GM19452 (cell line): ENCODE measurements around the gene CAMKMT.

Source experiments
- ATAC-seq: cut with Tn5 transposase; IDR thresholded peaks from one replicate; pipeline ENCODE4 v1.9.1; 2021; ENCODE audit not compliant: unreplicated experiment

Gene CAMKMT

GRCh38 chr2:44442019-44442418, 80.3 kb downstream of the CAMKMT start:
- ATAC-seq = no peak

DNA sequence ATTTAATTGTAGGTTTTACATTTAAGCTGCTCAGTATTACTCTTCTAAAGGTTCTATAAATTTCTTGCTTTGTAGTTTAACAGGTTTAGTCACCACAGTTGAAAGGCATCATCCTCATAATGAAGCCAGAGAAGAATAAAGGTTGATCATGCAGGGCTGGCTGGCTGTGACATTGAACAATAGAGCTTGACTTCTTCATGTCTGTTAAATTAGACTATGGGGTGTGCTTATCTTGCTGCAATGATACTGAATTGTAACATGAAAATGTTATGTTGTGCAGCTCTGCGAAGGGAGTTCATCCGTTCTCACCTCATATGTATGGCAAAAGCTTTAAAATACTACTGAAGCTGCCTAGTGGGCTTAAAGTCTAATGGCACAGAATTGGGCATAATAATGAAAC, 81.8 kb downstream of the CAMKMT start:
- no peak for ATAC-seq

- no peak for ATAC-seq
These were observed 83.1 kb downstream of the CAMKMT start for GRCh38 chr2:44444881-44445280.

DNA sequence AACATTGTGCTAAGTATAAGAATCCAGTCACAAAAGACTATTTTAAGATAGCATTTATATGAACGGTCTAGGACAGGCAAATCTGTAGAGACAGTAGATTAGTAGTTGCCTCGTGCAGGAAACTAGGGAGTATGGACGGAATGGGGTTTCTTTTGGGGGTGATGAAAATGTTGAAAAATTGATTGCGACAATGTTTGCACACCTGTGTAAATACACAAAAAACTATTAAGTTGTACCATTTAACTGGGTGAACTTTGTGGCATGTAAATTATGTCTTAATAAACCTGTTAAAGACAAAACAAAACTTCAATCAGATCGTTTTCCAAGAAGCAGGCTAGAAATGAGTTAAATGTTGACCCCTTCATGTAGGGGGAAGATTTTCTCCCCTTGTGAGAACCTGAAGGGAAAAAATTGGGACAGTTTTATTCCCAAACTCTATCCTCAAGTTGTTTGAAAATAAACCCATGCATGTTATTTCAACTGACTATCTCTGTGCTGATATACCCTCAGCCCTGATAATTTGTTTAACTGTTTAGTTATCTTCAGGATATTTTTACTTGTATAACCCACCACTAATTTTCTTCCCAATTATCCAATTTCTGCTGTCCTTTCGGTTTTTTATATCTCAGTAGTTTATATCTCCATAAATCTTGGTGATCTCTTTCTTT, 87.2 kb downstream of the CAMKMT start:
- ATAC-seq = no peak

GRCh38 chr2:44450082-44450481, 88.3 kb downstream of the CAMKMT start:
- ATAC-seq = no peak

- no peak for ATAC-seq
These were observed 89.1 kb downstream of the CAMKMT start for GRCh38 chr2:44450806-44451205.

DNA sequence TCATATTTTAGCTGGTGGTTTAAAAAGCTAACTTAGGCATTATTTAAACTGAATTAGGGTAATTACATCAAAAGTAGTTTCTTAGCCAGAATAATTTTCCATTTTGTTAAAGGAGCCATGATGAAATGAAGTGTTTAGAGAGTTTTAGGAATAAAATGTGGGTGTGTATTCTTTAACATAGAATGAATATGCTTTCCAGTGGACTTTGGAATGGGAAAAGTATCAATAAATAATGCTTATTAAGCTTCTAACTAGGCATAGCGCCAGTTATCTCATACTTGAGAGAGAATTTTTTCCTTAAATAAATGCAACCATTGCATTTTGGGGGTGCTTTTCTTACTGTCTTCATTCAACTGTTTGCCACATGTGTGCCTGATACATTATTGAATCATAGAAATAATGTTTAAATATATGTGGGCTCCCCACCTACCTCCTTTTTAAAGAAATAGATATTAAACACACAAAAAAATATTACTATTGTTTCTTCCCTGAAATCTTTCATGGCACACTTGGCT, 90.4 kb downstream of the CAMKMT start:
- no peak for ATAC-seq

GRCh38 chr2:44453259-44453658, 91.5 kb downstream of the CAMKMT start:
- ATAC-seq = no peak

DNA sequence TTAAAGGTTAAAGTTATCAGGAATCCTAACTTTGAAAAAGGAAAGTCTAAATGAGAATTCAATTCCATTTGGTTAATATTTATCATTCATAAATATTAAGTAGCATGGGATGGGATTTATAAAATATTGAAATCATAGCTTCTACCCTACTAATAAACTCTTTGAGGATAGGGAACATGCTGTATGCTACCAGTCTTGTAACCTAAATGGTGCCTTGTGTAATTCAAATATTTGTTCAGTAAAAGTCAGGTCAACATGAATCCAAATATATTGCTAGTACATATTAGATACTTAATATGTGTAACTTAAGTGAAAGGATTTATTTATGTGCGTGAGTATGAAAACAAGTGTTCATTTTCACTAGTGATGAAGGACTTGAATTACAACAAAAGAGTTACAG, 94.1 kb downstream of the CAMKMT start:
- no peak for ATAC-seq

- ATAC-seq = no peak
These were observed 95.2 kb downstream of the CAMKMT start for GRCh38 chr2:44456946-44457345.

- ATAC-seq = no peak
These were observed 98.0 kb downstream of the CAMKMT start for GRCh38 chr2:44459739-44460138.

DNA sequence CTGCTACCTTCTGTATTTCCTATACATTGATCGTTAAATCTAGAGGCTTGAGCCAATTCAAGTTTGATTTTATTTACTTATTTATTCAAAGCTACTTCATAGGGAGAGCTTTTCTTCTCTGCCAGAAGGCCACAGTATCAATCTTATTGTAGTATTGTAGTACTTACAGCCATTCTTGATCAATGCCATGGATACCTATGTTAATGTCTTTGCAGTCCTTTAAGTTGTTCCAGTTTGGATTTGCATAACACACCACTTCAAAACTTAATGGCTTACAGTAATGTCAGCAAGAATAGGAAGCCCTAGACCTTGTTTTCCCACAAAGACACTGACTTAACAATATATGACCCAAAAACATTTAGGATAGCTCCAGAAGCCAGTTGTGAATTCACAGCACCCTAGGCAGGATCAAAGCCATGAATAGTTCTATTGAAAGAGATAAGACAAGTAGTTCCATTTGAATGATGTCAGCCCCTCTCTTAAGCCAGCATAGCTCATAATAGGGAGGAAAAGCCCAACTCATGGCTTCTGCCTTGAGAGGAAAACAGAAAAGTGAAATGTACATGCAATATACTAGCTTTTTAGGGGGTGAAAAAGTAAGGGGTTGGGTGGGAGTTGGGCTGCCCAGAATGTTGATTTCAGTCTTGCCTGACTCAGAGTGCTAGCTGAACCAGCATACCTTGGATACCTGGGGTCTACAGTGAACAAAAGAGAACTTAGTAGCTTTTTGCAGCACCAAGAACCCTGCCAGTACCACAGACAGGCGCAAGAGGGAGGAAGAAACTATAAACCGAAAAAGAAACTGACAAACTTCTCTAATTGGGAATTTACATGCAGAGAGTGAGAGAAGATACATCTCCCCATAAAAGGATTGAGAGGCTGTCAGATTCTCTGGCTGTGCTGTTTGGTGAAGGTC, 101.4 kb downstream of the CAMKMT start:
- no peak for ATAC-seq

DNA sequence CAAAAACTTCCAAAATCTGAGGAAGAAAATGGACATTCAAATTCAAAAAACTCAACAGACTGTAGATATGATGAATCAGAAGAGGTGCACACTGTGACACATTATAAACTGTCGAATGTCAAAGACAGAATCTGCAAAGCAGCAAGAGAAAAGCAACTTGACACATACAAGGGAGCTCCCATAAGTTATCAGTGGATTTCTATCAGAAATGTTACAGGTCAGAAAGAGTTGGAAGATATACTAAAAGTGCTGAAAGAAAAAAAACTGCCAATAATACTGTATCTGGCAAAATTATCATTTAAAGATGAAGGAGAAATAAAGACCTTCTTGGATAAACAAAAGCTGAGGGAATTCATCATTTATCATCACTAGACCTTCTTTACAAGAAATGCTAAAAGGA, 102.7 kb downstream of the CAMKMT start:
- ATAC-seq = no peak

- ATAC-seq = no peak
These were observed 108.4 kb downstream of the CAMKMT start for GRCh38 chr2:44470151-44470550.

GRCh38 chr2:44477657-44478414, 116.1 kb downstream of the CAMKMT start:
- no peak for ATAC-seq

DNA sequence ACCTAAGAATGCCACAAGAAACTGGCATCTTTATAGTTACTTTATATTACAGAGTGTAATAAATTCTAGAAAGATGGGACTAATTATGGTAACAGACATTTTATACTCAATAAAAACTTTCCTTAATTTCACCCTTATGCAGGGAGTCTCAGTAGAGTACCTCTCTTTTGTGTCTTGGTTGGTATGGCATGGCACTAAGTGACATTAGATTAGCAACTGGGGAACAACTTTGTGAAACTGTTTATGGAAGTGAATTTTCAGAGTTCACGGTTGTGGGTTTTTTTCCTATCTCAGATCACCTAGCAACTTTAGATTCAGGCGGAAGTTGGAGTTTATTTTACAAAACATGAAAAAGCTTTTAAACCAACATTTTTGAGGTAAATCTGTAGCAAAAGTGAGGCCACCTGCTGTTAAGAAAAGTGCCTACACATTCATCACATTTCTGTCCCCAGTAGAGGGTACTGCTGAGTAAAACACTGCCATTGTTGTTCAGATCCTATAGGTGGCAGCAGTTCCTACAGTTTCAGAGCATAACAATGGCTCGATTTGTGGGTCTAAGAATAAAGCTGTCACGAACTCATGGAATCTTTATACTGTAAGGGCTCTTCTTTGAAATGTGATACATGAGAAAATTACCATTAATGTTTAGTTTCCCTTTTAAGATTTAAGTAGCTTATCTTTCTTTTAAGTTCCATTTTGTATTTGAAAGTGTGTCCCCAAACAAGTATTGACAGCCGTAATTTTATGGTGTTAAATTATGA, 117.6 kb downstream of the CAMKMT start:
- ATAC-seq = peak; percentile 94

DNA sequence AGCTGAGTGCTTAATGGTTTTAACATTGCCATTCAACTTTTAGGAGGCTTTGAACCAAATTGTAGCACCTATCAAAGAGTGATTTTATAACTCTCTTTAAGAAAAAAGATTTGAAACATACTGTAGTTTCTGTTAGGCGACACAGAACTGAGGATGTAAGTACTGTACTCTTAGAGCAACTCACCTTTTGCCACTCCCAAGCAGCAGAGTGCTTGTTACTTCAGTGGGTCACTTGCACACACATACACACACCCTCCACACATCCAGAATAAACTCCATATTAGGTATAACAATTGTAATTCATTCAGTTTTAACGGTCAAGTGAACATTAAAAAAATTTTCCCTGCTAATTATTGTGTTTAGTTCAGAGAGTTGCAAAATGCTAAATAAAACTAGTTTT, 118.3 kb downstream of the CAMKMT start:
- no peak for ATAC-seq

GRCh38 chr2:44487052-44487451, 125.3 kb downstream of the CAMKMT start:
- ATAC-seq = no peak

- ATAC-seq = no peak
These were observed 129.0 kb downstream of the CAMKMT start for GRCh38 chr2:44490726-44491125.

GRCh38 chr2:44494006-44494405, 132.3 kb downstream of the CAMKMT start:
- ATAC-seq = no peak

- no peak for ATAC-seq
These were observed 133.3 kb downstream of the CAMKMT start for GRCh38 chr2:44495035-44495434.
